Spleen (tissue), 7 donors: ENCODE measurements around the gene NRN1L.
"Not testable (repeated sequence)": the region's sequence is repeated elsewhere in the genome, so short reads cannot be mapped to it uniquely, and the experiment has no call there.

ENCODE experiments used
- POLR2A ChIP-seq, 3 donors: fragments of 450-650 bp; IDR thresholded peaks; one replicate each; pipeline ENCODE4 v1.5.1; 2017; ENCODE audit warnings: antibody characterized with exemption in 3 of 3, mild to moderate bottlenecking in 1 of 3
- TF ChIP-seq, protein P1 (sequence below), 11 experiments: fragments of 200-600 bp in 7 of 11; fragments of 450-650 bp in 4 of 11; sonication (generic) in 4 of 11; IDR thresholded peaks in 8 of 11; conservative IDR thresholded peaks in 3 of 11; 1 replicate in 7 of 11; 2 replicates in 4 of 11; pipeline versions ENCODE4 v1.4.0 to v1.8.0; 2016 to 2021; ENCODE audit warnings: antibody characterized with exemption in 11 of 11, inconsistent platforms in 4 of 11, mild to moderate bottlenecking in 1 of 11
- donor health status: DM: no; HTN: no; CAD: no; lungs with moderate emphysema.
- donor health status: DM: no; HTN: no; CAD: no.
- donor health status: DM: no; HTN: no; CAD: no.

DNA sequence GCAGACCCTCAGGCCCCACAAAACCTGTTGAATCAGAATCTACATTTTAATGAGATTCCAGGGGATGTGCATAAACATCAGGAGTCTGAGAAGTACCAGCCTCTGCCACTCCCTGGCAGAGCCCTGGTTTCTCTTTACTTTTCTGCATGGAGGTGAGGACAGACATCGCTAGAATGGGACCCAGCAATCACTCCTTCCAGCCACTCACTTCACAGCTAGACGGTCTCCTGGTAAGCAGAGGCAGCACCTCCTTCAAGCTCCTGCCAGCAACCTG is 30.7 kb downstream of the NRN1L start:
- TF ChIP-seq, protein P1, sequence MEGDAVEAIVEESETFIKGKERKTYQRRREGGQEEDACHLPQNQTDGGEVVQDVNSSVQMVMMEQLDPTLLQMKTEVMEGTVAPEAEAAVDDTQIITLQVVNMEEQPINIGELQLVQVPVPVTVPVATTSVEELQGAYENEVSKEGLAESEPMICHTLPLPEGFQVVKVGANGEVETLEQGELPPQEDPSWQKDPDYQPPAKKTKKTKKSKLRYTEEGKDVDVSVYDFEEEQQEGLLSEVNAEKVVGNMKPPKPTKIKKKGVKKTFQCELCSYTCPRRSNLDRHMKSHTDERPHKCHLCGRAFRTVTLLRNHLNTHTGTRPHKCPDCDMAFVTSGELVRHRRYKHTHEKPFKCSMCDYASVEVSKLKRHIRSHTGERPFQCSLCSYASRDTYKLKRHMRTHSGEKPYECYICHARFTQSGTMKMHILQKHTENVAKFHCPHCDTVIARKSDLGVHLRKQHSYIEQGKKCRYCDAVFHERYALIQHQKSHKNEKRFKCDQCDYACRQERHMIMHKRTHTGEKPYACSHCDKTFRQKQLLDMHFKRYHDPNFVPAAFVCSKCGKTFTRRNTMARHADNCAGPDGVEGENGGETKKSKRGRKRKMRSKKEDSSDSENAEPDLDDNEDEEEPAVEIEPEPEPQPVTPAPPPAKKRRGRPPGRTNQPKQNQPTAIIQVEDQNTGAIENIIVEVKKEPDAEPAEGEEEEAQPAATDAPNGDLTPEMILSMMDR (IDR thresholded peaks at IDR 0.05 in 8 of 11, conservative IDR thresholded peaks at IDR 0.05 in 3 of 11): not testable (repeated sequence)
- TF ChIP-seq POLR2A (IDR thresholded peaks at IDR 0.05): not testable (repeated sequence)
